Measurements from ENCODE around the gene CBX1. TPM values are rescaled to one million over a fixed set of nuclear protein-coding genes. Genes with fewer than 3 reads are reported as not detected.

Gene CBX1
- total and polyA plus RNA-seq, 2 of the 8 experiments (the other 6 are each of a cell fraction or from before 2014, with no cell fraction given) = 38.7 to 173 TPM

DNA sequence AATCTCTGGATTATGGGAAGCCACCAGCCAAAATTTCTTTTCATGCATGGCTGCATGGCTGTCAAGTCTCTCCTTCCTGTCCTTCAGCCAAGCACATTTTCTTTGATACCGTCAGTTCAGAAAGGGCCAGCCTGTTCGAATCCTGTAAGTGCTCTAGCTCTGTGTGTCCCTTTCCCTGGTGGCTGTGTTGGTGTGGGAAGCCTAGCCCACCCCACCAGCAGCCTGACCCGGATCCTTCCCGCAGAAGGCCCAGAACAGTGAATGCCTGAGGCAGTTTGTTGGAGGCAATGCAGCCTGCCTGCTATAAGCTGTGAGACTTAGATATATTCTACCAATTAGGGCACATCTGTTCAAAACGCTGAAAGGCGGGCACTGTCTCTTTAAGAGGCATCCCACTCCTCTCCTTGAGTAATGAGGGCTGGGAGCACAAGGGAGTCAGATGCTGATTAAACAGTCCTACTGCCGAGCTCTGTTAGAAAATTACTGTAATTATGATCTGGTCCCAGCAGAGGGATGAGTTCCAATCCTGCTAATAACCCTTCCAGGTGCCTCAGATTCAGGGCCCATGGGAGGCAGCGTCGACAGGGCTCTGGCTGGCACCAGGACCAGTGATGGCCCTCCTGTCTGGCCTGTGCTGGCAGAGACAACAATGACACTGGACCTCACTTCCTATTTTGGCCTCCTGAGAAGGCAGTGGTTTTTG, 24.7 kb upstream of the CBX1 start (continued):
- TF ChIP-seq CHD1 (IDR thresholded peaks at IDR 0.05; ENCODE audit: low read depth, low read length) (no peak), CBX8 (IDR thresholded peaks at IDR 0.05; ENCODE audit: borderline replicate concordance, low read depth, low read length) (no peak), NRF1 (IDR thresholded peaks at IDR 0.05; ENCODE audit: low read depth, low read length) (no peak), CHD2 (IDR thresholded peaks at IDR 0.05; ENCODE audit: low read length) (no peak), SIX5 (IDR thresholded peaks at IDR 0.05; ENCODE audit: low read depth, low read length) (no peak)
- TF ChIP-seq, protein P1, sequence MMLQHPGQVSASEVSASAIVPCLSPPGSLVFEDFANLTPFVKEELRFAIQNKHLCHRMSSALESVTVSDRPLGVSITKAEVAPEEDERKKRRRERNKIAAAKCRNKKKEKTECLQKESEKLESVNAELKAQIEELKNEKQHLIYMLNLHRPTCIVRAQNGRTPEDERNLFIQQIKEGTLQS (IDR thresholded peaks at IDR 0.05; ENCODE audit: insufficient read depth, low read depth, low read length) = no peak
